GM19397 (cell line): ENCODE results near the gene CFAP73.

Experiments
- ATAC-seq: cut with Tn5 transposase; IDR thresholded peaks from one replicate; pipeline ENCODE4 v1.9.1; 2021; ENCODE audit warnings: mild to moderate bottlenecking, moderate library complexity; ENCODE audit not compliant: unreplicated experiment

The CFAP73 gene

GRCh38 chr12:113162102-113163029 lies 12.8 kb downstream of the CFAP73 start:
- no peak for ATAC-seq

DNA sequence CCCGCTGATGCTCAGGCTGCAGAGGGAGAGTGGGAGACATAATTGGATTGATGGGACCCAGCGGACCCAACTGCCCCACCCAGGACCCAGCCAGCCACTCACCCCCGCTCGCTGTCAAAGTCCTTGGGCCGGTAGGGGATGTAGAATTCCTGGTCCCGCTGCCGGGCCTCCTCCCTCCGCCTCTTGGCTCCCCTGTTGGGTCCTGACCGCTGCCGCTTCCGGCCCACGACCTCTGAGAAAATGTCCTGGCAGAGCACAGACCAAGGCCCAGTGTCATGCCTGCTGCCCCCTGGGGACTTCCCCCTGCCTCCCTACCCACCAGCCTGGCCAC lies 13.5 kb downstream of the CFAP73 start:
- ATAC-seq: no peak

DNA sequence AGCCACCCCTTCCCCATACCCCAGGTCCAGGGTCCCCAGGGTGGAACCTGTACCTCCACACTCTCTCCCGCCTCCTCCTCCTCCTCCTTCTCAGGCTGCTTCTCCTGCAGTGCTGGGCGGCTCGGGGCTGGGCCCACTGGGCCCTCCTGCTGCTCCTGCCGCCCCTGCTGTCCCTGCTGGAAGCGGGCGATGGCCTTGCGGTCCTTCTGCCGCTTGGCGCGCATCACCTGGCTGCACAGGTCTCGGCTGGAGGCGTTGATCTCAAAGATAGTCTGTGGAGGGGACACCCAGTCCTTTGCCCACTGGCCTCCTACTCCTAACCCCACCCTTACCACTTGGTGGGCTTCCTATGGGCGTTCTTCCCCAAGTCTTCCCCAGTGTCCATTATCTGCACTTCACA lies 14.5 kb downstream of the CFAP73 start:
- no peak for ATAC-seq

GRCh38 chr12:113165521-113166450 lies 16.3 kb downstream of the CFAP73 start:
- no peak for ATAC-seq

GRCh38 chr12:113167868-113168267 lies 18.3 kb downstream of the CFAP73 start:
- no peak for ATAC-seq

DNA sequence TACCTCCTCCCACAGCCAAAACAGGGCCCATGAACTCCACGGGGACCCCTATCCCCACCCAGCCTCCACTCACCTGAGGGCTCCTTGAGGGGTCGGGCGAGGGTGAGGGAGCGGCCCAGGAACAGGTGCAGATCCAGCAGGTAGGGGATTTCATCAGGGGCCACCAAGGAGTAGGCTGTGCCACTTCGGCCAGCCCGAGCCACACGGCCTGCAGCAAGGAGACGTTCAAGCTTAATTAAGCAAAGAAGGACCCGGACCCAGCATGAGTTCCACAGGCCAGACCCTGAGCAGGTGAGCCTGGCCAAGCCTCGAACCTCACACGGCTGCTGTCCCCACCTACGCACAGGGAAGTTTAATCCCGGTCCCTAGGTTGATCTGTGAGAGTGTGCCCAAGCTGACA lies 20.2 kb downstream of the CFAP73 start:
- ATAC-seq: no peak

DNA sequence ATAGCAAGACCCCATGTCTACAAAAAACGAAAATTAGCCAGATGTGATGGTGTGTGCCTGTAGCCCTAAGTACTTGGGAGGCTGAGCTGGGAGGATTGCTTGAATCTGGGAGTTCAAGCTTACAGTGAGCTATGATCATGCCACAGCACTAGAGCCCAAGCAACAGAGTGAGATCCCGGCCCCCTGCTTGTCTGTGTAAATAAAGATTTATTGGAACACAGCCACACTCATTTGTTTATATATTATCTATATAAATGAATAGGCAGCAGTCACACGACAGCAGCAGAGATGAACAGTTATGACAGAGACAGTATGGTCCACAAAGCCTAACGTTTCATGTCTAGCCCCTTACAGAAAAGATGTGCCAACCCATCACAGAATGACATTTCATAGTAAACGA lies 20.9 kb downstream of the CFAP73 start:
- ATAC-seq: no peak

- ATAC-seq: no peak
These were observed 21.4 kb downstream of the CFAP73 start for GRCh38 chr12:113170926-113171325.

DNA sequence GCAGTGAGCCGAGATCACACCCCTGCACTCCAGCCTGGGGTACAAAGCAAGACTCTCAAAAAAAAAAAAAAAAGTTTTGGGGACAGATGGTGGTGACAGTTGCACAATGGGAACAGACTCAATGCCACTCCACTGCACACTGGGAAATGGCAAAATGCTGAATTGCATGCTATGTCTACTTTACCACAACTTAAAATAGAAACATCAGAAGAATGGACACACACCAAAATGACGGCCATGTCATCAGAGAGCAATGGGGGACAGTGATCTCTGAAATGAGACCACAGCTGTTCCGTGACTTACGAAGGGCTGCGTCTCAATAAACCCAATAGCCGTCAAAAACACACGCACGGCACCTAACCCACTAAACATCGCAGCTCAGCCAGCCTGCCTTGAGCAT lies 22.0 kb downstream of the CFAP73 start:
- no peak for ATAC-seq

GRCh38 chr12:113172185-113172584 lies 22.7 kb downstream of the CFAP73 start:
- no peak for ATAC-seq

- peak; percentile 65 for ATAC-seq
These were observed 23.7 kb downstream of the CFAP73 start for GRCh38 chr12:113173081-113173698.

GRCh38 chr12:113174461-113175384 lies 25.2 kb downstream of the CFAP73 start:
- no peak for ATAC-seq

DNA sequence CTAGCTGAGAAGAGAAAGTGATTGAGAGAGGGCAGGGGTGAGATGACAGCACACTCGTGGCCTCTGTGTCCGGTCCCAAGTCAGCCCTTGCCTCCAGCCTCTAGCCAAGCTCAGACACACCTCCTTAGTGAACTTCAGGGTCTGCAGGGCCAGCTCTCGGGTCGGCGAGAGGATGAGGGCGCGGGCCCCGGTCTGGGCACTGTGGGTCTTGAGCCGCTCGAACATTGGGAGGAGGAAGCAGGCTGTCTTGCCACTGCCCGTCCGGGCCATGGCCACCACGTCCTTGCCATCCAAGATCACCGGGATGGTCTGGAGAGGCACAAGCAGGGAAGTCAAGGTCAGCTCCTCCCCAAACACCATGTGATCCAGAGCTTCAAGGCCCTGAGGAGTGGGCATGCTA lies 29.5 kb downstream of the CFAP73 start:
- ATAC-seq: no peak

DNA sequence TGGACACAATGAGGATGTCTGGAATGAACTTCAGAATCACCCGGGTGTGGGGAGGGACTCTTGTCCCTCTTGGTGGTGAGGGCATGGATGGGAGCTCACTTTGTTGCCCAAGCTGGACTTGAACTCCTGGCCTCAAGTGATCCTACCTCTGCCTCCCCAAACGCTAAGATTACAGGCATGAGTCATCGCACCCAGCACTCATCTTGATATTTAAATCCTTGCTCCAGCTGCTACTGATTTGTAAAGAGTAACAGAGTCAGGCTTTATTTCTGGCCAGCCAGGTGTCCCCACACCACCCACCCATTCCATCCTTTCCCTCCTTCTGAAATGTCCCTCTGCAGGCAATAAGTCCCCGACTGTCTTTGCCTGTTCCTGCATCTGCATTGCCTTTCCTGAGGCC lies 30.8 kb downstream of the CFAP73 start:
- no peak for ATAC-seq

DNA sequence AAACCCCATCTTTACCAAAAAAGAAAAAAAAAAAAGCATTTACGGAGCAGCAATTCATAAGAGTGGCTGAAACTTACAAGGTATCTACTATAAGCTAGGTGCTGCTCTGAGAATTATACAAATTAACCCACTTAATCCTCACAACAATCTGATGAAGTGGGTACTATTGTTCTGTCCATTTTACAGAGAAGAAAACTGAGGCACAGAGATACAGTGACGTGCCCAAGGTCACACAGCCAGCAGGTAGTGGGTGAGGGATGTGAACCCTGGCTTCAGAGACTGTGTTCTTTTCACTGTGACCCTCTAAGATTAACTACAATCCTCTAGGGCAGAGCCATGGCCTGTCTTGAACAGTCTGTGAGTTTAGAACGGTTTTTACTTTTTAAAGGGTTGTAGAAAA lies 32.5 kb downstream of the CFAP73 start:
- ATAC-seq: no peak

DNA sequence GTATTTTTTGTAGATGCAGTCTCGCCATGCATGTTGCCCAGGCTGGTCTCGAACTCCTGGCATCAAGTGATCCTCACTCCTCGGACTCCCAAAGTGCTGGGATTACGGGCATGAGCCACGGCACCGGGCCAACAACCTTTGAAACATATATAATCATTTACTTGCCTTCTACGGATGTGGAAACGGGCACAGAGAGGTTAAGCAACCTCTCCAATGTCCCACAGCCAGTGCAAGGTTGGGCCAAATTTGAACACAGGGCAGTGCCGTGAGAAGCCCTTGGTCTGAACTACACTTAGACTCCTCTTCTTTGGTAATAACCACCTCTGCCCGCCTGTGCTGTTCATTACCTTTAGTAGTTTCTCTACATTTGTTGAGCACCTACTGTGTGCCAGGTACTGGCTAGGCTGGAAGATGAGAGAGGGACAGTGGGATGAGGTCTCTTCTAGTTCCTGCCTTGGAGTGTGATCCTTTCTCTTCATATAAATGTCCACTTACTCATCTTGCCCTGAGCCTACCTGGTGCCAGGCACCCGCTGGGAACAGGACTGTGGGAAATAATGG lies 33.6 kb downstream of the CFAP73 start:
- ATAC-seq: no peak

DNA sequence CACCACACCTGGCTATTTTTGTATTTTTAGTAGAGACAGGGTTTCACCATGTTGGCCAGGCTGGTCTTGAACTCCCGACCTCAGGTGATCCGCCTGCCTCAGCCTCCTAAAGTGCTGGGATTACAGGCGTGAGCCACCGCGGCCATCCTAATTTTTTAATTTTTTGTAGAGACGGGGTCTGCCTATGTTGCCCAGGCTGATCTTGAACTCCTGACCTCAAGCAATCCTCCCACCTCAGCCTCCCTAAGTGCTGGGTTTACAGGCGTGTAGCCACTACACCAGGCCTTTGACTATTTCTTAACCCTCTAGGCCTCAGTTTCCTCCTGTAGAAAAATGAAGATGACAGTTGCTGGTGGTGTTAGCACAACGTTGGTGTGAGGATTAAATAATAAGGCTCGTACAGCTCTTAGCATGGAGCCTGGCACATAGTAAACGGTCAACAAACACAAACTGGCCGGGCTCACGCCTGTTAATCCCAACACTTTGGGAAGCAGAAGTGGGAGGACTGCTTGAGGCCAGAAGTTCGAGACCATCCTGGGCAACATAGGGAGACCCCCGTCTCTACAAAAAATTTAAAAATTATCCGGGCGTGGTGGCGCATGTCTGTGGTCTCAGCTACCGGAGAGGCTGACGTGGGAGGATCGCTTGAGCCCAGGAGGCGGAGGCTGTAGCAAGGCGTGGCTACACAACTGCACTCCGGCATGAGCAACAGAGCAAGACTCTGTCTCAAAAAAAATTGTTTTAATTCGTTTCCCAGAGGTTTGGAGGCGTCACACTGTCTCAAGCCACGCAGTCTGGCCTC lies 34.8 kb downstream of the CFAP73 start:
- peak; percentile 37 for ATAC-seq

- peak; percentile 77 for ATAC-seq
These were observed 35.3 kb downstream of the CFAP73 start for GRCh38 chr12:113184900-113185179.
